ENCODE measurements around the gene CTSO.

Gene CTSO

GRCh38 chr4:155909615-155910226 is 43.9 kb downstream of the CTSO start:
- DNase-seq = no peak
- Histone ChIP-seq H3K27ac (no peak overlapping the region), H3K36me3 (no peaks in the 10 kb centered on the region), H3K27me3 (ENCODE audit: insufficient read depth, low read depth, severe bottlenecking) (no peaks in the 10 kb centered on the region), H3K4me3 (ENCODE audit: low read depth, low read length) (no peak overlapping the region), H3K9me3 (ENCODE audit: severe bottlenecking) (no peaks in the 10 kb centered on the region)
- TF ChIP-seq, protein P1, sequence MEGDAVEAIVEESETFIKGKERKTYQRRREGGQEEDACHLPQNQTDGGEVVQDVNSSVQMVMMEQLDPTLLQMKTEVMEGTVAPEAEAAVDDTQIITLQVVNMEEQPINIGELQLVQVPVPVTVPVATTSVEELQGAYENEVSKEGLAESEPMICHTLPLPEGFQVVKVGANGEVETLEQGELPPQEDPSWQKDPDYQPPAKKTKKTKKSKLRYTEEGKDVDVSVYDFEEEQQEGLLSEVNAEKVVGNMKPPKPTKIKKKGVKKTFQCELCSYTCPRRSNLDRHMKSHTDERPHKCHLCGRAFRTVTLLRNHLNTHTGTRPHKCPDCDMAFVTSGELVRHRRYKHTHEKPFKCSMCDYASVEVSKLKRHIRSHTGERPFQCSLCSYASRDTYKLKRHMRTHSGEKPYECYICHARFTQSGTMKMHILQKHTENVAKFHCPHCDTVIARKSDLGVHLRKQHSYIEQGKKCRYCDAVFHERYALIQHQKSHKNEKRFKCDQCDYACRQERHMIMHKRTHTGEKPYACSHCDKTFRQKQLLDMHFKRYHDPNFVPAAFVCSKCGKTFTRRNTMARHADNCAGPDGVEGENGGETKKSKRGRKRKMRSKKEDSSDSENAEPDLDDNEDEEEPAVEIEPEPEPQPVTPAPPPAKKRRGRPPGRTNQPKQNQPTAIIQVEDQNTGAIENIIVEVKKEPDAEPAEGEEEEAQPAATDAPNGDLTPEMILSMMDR (IDR thresholded peaks at IDR 0.05; ENCODE audit: low read depth, low read length) = no peak

DNA sequence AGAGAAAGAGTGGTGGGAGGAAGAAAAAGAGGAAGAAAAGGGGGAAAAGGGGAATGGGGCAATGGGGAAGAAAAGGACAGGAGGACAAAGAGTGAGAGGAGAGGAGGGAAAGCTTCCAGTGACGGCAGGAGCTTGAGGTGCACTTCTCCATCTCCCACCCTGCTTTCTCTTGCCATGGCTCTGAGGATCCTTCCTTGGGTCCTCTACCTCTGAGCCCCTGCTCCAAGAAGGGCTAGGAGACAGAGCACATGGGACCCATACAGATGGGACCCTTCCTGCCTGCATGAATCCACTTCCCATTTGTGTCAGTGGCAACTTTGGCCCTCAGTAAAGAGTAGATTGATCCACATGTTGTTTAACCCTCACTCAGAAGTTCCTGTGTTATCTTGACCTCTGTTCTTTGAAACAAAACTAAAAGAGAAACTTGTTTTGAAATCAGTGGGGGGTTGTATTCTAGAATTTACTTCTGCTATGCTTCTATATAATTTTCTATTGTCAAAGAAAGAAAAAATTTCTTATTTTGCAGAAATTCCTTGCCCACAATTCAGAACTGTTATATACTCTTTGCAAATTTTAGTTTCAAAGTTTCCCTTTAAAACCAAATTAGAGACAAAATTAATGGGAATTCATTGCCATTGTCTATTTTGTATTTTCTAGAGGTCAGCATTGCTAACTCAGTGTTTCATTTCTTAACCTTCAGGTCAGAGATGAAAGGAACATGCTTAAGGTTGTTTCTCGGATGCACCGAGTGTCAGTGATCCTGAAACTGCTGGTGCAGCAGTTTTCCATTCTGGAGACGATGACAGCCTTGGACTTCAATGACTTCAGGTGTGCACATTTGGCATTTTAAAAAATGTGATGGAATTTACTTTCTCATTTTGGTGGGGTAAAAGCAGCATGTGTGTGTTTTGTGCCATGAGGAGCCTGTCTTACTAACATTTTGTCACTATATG is 45.2 kb downstream of the CTSO start:
- TF ChIP-seq, protein P1 (IDR thresholded peaks at IDR 0.05; ENCODE audit: low read depth, low read length) = no peak
- no peak for DNase-seq

GRCh38 chr4:155907556-155907955 is 46.1 kb downstream of the CTSO start:
- TF ChIP-seq, protein P1 (IDR thresholded peaks at IDR 0.05; ENCODE audit: low read depth, low read length) = no peak
- H3K27ac ChIP-seq = no peak overlapping the region
- H3K36me3 ChIP-seq = no peaks in the 10 kb centered on the region

More for the DNA sequence above, 45.2 kb downstream of the CTSO start:
- Histone ChIP-seq H3K4me3 (ENCODE audit: low read depth, low read length) (no peak overlapping the region), H3K27ac (no peak overlapping the region), H3K27me3 (ENCODE audit: insufficient read depth, low read depth, severe bottlenecking) (no peaks in the 10 kb centered on the region), H3K9me3 (ENCODE audit: severe bottlenecking) (no peaks in the 10 kb centered on the region), H3K36me3 (no peaks in the 10 kb centered on the region)

GRCh38 chr4:155906554-155907247 is 47.0 kb downstream of the CTSO start:
- H3K4me3 ChIP-seq (ENCODE audit: low read depth, low read length) = no peak overlapping the region
- DNase-seq = no peak
- no peaks in the 10 kb centered on the region for H3K36me3 ChIP-seq
- no peaks in the 10 kb centered on the region for H3K9me3 ChIP-seq (ENCODE audit: severe bottlenecking)
- TF ChIP-seq, protein P1 (IDR thresholded peaks at IDR 0.05; ENCODE audit: low read depth, low read length) = no peak
- no peak overlapping the region for H3K27ac ChIP-seq
- no peaks in the 10 kb centered on the region for H3K27me3 ChIP-seq (ENCODE audit: insufficient read depth, low read depth, severe bottlenecking)

More at GRCh38 chr4:155907556-155907955, 46.1 kb downstream of the CTSO start:
- Histone ChIP-seq H3K27me3 (ENCODE audit: insufficient read depth, low read depth, severe bottlenecking) (no peaks in the 10 kb centered on the region), H3K9me3 (ENCODE audit: severe bottlenecking) (no peaks in the 10 kb centered on the region), H3K4me3 (ENCODE audit: low read depth, low read length) (no peak overlapping the region)
- DNase-seq = no peak

DNA sequence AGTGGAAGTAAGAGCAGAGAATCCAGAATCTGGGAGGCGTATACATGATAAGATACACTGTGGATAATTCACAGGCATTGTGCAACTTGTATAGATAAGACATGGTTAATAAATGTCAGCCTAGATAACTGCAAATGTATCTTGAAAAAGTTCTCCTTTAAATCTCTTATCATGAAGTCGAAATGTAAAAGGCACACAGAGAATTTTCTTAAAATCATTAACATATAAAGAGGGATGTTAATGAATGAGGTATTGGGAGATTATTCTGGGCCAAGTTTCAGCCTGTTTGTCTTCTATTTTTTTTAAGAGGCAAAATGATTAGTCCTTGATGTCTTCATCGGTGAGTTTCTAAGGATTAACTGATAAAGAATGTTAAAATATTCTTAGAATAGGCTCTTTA is 49.3 kb downstream of the CTSO start:
- no peaks in the 10 kb centered on the region for H3K27me3 ChIP-seq (ENCODE audit: insufficient read depth, low read depth, severe bottlenecking)
- H3K27ac ChIP-seq = no peak overlapping the region
- no peak overlapping the region for H3K4me3 ChIP-seq (ENCODE audit: low read depth, low read length)
- DNase-seq = no peak
- TF ChIP-seq, protein P1 (IDR thresholded peaks at IDR 0.05; ENCODE audit: low read depth, low read length) = no peak
- no peaks in the 10 kb centered on the region for H3K9me3 ChIP-seq (ENCODE audit: severe bottlenecking)
- H3K36me3 ChIP-seq = no peaks in the 10 kb centered on the region
